Fibroblast of lung (primary cell): ENCODE results near the gene ADAMTS16. TPM values are rescaled to one million over a fixed set of nuclear protein-coding genes. Genes with fewer than 3 reads are reported as not detected.

Experiments used
- DNase-seq, 2 donors: peaks; one replicate each; pipeline versions ENCODE4 v3.0.0 to v3.0.0-alpha.2; 2010; ENCODE audit warnings: low read depth in 2 of 2
- H2AFZ ChIP-seq: 2 replicates; pipeline ENCODE4 v1.5.1; 2012; ENCODE audit warnings: low read length, control low read depth, inconsistent platforms
- H3K27ac ChIP-seq: 2 replicates; pipeline ENCODE4 v1.5.1; 2011; ENCODE audit warnings: low read length, control low read depth; ENCODE audit not compliant: insufficient read depth
- H3K27me3 ChIP-seq: 2 replicates; pipeline ENCODE4 v1.5.1; 2011; ENCODE audit warnings: mild to moderate bottlenecking, low read length; ENCODE audit not compliant: control insufficient read depth, insufficient read depth
- H3K36me3 ChIP-seq: 2 replicates; pipeline ENCODE4 v1.5.1; 2011; ENCODE audit warnings: low read length; ENCODE audit not compliant: control insufficient read depth, insufficient read depth
- H3K4me1 ChIP-seq: 2 replicates; pipeline ENCODE4 v1.5.1; 2011; ENCODE audit warnings: low read length; ENCODE audit not compliant: control insufficient read depth, insufficient read depth; ENCODE audit errors: extremely low read depth
- H3K4me2 ChIP-seq: 2 replicates; pipeline ENCODE4 v1.5.1; 2011; ENCODE audit warnings: low read length, control low read depth; ENCODE audit not compliant: insufficient read depth; ENCODE audit errors: extremely low read depth
- H3K4me3 ChIP-seq, 4 experiments: fragments of 200-600 bp in 1 of 4; sonication (generic) in 1 of 4; replicated peaks in 1 of 4; 2 replicates each; pipeline ENCODE4 v1.5.1; 2011 to 2016; ENCODE audit warnings: low read length in 4 of 4, low read depth in 3 of 4, mild to moderate bottlenecking in 3 of 4, control low read depth in 2 of 4, inconsistent platforms in 1 of 4, mixed read lengths in 1 of 4; ENCODE audit not compliant: insufficient read depth in 1 of 4; ENCODE audit errors: control extremely low read depth in 1 of 4
- H3K79me2 ChIP-seq: 2 replicates; pipeline ENCODE4 v1.5.1; 2012; ENCODE audit warnings: mild to moderate bottlenecking, low read length, inconsistent platforms; ENCODE audit not compliant: control insufficient read depth, insufficient read depth
- H3K9ac ChIP-seq: 2 replicates; pipeline ENCODE4 v1.5.1; 2011; ENCODE audit warnings: mild to moderate bottlenecking, low read length, control low read depth; ENCODE audit not compliant: insufficient read depth
- H3K9me3 ChIP-seq: 2 replicates; pipeline ENCODE4 v1.5.1; 2012; ENCODE audit warnings: low read depth, low read length; ENCODE audit not compliant: control insufficient read depth, insufficient read depth
- H4K20me1 ChIP-seq: 2 replicates; pipeline ENCODE4 v1.5.1; 2011; ENCODE audit warnings: low read length; ENCODE audit not compliant: control insufficient read depth, insufficient read depth; ENCODE audit errors: extremely low read depth
- EZH2 ChIP-seq: IDR thresholded peaks from 2 replicates; pipeline ENCODE4 v1.5.1; 2012; ENCODE audit warnings: low read length, control low read depth, mild to moderate bottlenecking; ENCODE audit errors: missing control alignments
- polyA plus RNA-seq, 2 donors: library from polyadenylated mRNA; depleted of rRNA in 1 of 2; stranded (reverse) in 1 of 2; unstranded in 1 of 2; fragments of >200 nt; gene quantifications; 2 replicates each; pipeline ENCODE4 v1.2.1, GENCODE V29; 2011 to 2012; ENCODE audit warnings: missing spikeins in 1 of 2
- total RNA-seq: library from RNA; depleted of rRNA; stranded (reverse); fragments of >200 nt; gene quantifications from 2 replicates; pipeline ENCODE4 v1.2.1, GENCODE V29; 2014
- TF ChIP-seq, protein P1 (sequence below), 2 donors: IDR thresholded peaks in 1 of 2; conservative IDR thresholded peaks in 1 of 2; 1 replicate in 1 of 2; 2 replicates in 1 of 2; pipeline ENCODE4 v1.5.1; 2011 to 2012; ENCODE audit warnings: low read length in 2 of 2, control low read depth in 1 of 2, inconsistent platforms in 1 of 2, low read depth in 1 of 2, mild to moderate bottlenecking in 1 of 2

The ADAMTS16 gene
- total and polyA plus RNA-seq, 2 donors (not counting 1 experiment from before 2014, with no cell fraction given) = 0.06 to 0.17 TPM

GRCh38 chr5:5335700-5336264, 195.7 kb downstream of the ADAMTS16 start:
- H3K9ac ChIP-seq = no peak overlapping the region
- peak; percentile 15 to 95 for DNase-seq
- no peak overlapping the region for H2AFZ ChIP-seq
- TF ChIP-seq, protein P1, sequence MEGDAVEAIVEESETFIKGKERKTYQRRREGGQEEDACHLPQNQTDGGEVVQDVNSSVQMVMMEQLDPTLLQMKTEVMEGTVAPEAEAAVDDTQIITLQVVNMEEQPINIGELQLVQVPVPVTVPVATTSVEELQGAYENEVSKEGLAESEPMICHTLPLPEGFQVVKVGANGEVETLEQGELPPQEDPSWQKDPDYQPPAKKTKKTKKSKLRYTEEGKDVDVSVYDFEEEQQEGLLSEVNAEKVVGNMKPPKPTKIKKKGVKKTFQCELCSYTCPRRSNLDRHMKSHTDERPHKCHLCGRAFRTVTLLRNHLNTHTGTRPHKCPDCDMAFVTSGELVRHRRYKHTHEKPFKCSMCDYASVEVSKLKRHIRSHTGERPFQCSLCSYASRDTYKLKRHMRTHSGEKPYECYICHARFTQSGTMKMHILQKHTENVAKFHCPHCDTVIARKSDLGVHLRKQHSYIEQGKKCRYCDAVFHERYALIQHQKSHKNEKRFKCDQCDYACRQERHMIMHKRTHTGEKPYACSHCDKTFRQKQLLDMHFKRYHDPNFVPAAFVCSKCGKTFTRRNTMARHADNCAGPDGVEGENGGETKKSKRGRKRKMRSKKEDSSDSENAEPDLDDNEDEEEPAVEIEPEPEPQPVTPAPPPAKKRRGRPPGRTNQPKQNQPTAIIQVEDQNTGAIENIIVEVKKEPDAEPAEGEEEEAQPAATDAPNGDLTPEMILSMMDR (conservative IDR thresholded peaks at IDR 0.05 in 1 of 2, IDR thresholded peaks at IDR 0.05 in 1 of 2; ENCODE audit: low read depth in 1 of 2, low read length in 2 of 2) = no peak
- no peak for TF ChIP-seq EZH2
- no peaks in the 10 kb centered on the region for H3K9me3 ChIP-seq
- no peaks in the 10 kb centered on the region for H3K27me3 ChIP-seq
- H3K79me2 ChIP-seq = no peaks in the 10 kb centered on the region
- H4K20me1 ChIP-seq = no peaks in the 10 kb centered on the region
- H3K27ac ChIP-seq = no peak overlapping the region
- H3K36me3 ChIP-seq = no peaks in the 10 kb centered on the region
- H3K4me1 ChIP-seq = no peaks in the 10 kb centered on the region
- no peak overlapping the region for H3K4me2 ChIP-seq
- H3K4me3 ChIP-seq = no peak overlapping the region

GRCh38 chr5:5339257-5339656, 199.1 kb downstream of the ADAMTS16 start:
- Histone ChIP-seq H3K36me3 (no peaks in the 10 kb centered on the region), H3K79me2 (no peaks in the 10 kb centered on the region), H3K9ac (no peak overlapping the region), H3K4me1 (no peaks in the 10 kb centered on the region), H3K27ac (no peak overlapping the region), H3K27me3 (no peaks in the 10 kb centered on the region), H4K20me1 (no peaks in the 10 kb centered on the region), H2AFZ (no peak overlapping the region), H3K4me2 (no peak overlapping the region), H3K4me3 (no peak overlapping the region), H3K9me3 (no peaks in the 10 kb centered on the region)
- TF ChIP-seq EZH2 = no peak
- TF ChIP-seq, protein P1 (conservative IDR thresholded peaks at IDR 0.05 in 1 of 2, IDR thresholded peaks at IDR 0.05 in 1 of 2; ENCODE audit: low read depth in 1 of 2, low read length in 2 of 2) = no peak
- DNase-seq = no peak

DNA sequence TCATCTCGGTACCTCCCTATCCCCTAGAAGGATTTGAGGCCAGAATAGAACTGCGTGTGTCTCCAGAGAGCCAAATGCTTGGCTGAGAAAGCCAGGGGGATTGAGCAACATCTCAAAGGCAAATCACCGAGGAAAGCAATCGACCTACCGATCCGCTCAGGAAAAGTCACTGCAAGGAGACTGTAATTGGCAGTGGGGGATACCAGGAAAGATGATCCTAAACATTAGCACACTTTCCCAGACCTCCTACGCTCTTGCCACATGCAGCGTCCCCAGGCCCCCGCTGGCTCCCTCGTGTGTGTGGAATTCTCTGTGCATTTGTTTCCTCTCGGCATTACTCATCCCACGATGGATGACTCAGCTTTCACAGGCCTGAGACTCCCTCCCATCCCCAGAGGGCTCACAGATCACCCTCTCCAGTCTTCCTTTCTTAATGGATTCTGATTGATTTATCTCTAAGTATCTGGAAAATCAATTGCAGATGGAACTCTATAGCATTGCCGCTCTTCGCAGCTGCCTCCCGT, 200.1 kb downstream of the ADAMTS16 start:
- H3K4me3 ChIP-seq = peak overlapping the region in 2 of 4 experiments; percentile 15 to 31
- no peaks in the 10 kb centered on the region for H3K4me1 ChIP-seq
- no peak for TF ChIP-seq EZH2
- TF ChIP-seq, protein P1 (conservative IDR thresholded peaks at IDR 0.05 in 1 of 2, IDR thresholded peaks at IDR 0.05 in 1 of 2; ENCODE audit: low read depth in 1 of 2, low read length in 2 of 2) = peak; percentile 48 to 78
- no peaks in the 10 kb centered on the region for H3K36me3 ChIP-seq
- H3K9ac ChIP-seq = no peak overlapping the region
- no peak overlapping the region for H3K27ac ChIP-seq
- H3K79me2 ChIP-seq = no peaks in the 10 kb centered on the region
- H4K20me1 ChIP-seq = no peaks in the 10 kb centered on the region
- DNase-seq = peak; percentile 91 to 96
- no peaks in the 10 kb centered on the region for H3K9me3 ChIP-seq
- H3K4me2 ChIP-seq = peak overlapping the region; percentile 40
- H2AFZ ChIP-seq = peak overlapping the region; percentile 65
- H3K27me3 ChIP-seq = no peaks in the 10 kb centered on the region
